Hepatocyte (in vitro differentiated cells): ENCODE measurements around the gene KNDC1.

Source experiments
- EZH2phosphoT487 ChIP-seq: fragments of 200-600 bp; sonication (generic); IDR thresholded peaks from one replicate; pipeline ENCODE4 v1.6.1; 2018; ENCODE audit warnings: antibody characterized with exemption, mild to moderate bottlenecking, low read depth, moderate library complexity; ENCODE audit not compliant: unreplicated experiment, severe bottlenecking
- TF ChIP-seq, protein P1 (sequence below): fragments of 200-600 bp; sonication (generic); IDR thresholded peaks from 2 replicates; pipeline ENCODE4 v1.5.1; 2016; ENCODE audit warnings: antibody characterized with exemption, mild to moderate bottlenecking; ENCODE audit not compliant: poor library complexity

DNA sequence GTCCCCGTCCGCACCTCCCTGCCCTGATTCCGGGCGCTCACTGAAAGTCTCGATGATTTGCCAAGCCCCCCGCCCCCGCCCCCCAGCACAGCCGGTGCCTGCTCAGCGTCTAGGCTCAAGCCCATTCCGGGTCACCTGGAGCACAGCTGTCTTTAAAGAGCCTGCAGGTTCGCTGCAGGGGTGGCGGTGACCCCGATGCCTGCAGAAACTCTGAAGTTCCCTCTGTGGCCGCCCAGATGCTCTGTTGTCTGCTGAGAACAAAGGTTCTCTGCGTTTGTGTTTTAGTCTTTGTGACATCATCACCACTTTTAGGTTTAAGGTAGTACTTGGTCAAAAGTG lies 78.4 kb downstream of the KNDC1 start:
- TF ChIP-seq, protein P1, sequence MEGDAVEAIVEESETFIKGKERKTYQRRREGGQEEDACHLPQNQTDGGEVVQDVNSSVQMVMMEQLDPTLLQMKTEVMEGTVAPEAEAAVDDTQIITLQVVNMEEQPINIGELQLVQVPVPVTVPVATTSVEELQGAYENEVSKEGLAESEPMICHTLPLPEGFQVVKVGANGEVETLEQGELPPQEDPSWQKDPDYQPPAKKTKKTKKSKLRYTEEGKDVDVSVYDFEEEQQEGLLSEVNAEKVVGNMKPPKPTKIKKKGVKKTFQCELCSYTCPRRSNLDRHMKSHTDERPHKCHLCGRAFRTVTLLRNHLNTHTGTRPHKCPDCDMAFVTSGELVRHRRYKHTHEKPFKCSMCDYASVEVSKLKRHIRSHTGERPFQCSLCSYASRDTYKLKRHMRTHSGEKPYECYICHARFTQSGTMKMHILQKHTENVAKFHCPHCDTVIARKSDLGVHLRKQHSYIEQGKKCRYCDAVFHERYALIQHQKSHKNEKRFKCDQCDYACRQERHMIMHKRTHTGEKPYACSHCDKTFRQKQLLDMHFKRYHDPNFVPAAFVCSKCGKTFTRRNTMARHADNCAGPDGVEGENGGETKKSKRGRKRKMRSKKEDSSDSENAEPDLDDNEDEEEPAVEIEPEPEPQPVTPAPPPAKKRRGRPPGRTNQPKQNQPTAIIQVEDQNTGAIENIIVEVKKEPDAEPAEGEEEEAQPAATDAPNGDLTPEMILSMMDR = no peak
- TF ChIP-seq EZH2phosphoT487 = no peak
